ENCODE measurements around the gene MYRF. TPM values are rescaled to one million over a fixed set of nuclear protein-coding genes. Genes with fewer than 3 reads are reported as not detected.

The MYRF gene
- total and polyA plus RNA-seq, 9 of the 15 experiments (the other 6 are each of a cell fraction or from before 2014, with no cell fraction given): 2.3 to 25.8 (median 7.1) TPM

GRCh38 chr11:61814958-61815789, 62.7 kb downstream of the MYRF start (continued):
- TF ChIP-seq MYC (IDR thresholded peaks at IDR 0.05; ENCODE audit: low read depth, low read length) (peak; percentile 53; the same call in 1 of the 2 replicates), MYC (CRISPR knock-in tag; IDR thresholded peaks at IDR 0.05; ENCODE audit: borderline replicate concordance, low read depth) (peak; percentile 78), MIER1 (IDR thresholded peaks at IDR 0.05; ENCODE audit: low read depth) (no peak), POLR2AphosphoS2 (IDR thresholded peaks at IDR 0.05; ENCODE audit: low read length) (peak; percentile 99), ZFP1 (CRISPR knock-in tag; IDR thresholded peaks at IDR 0.05) (0 out of 2 replicates have a peak, but pooled peaks have one; percentile 45), TEAD1 (CRISPR knock-in tag; IDR thresholded peaks at IDR 0.05) (peak; percentile 18 to 90; a peak in 3 of 4 replicates), ZNF407 (IDR thresholded peaks at IDR 0.05; ENCODE audit: low read depth) (no peak), FIP1L1 (IDR thresholded peaks at IDR 0.05; ENCODE audit: low read depth, low read length, poor library complexity, severe bottlenecking) (peak; percentile 69), PYGO2 (tag; IDR thresholded peaks at IDR 0.05) (no peak), SMARCA5 (IDR thresholded peaks at IDR 0.05) (no peak), AFF1 (IDR thresholded peaks at IDR 0.05; ENCODE audit: low read depth in 1 of 2, partially characterized antibody in 2 of 2) (peak; percentile 38 to 47), HDAC2 (IDR thresholded peaks at IDR 0.05) (0 out of 2 replicates have a peak, but pooled peaks have one; percentile 18), TAF1 (IDR thresholded peaks at IDR 0.05; ENCODE audit: control insufficient read depth, extremely low read depth, insufficient read depth, low read length, severe bottlenecking) (peak; percentile 83), STAT5B (CRISPR knock-in tag; IDR thresholded peaks at IDR 0.05) (no peak)

Data from K562 (cell line).